Spleen (tissue), 11 donors: Measurements from ENCODE around the gene KCTD3. TPM values are rescaled to one million over a fixed set of nuclear protein-coding genes. Genes with fewer than 3 reads are reported as not detected.

Experiments
- DNase-seq: peaks from one replicate; pipeline ENCODE4 v3.0.0-alpha.2; 2020
- H3K27ac ChIP-seq, 8 donors: fragments of 200-600 bp; sonication (generic) in 7 of 8; 1 replicate in 4 of 8; 2 replicates in 4 of 8; pipeline versions ENCODE4 v1.5.0 to v1.8.0; 2016 to 2021; ENCODE audit warnings: inconsistent platforms in 4 of 8, mild to moderate bottlenecking in 4 of 8, moderate library complexity in 1 of 8
- H3K27me3 ChIP-seq, 7 donors: fragments of 200-600 bp; sonication (generic) in 6 of 7; replicated peaks in 1 of 7; 1 replicate in 4 of 7; 2 replicates in 3 of 7; pipeline versions ENCODE4 v1.5.0 to v1.8.0; 2016 to 2021; ENCODE audit warnings: inconsistent platforms in 3 of 7, mild to moderate bottlenecking in 1 of 7
- H3K36me3 ChIP-seq, 6 donors: fragments of 200-600 bp; sonication (generic) in 5 of 6; 1 replicate in 4 of 6; 2 replicates in 2 of 6; pipeline versions ENCODE4 v1.5.0 to v1.8.0; 2016 to 2021; ENCODE audit warnings: inconsistent platforms in 2 of 6
- H3K4me1 ChIP-seq, 6 donors: fragments of 200-600 bp; sonication (generic) in 5 of 6; 1 replicate in 3 of 6; 2 replicates in 3 of 6; pipeline versions ENCODE4 v1.5.0 to v1.8.0; 2016 to 2021; ENCODE audit warnings: inconsistent platforms in 3 of 6
- H3K4me3 ChIP-seq, 8 donors: fragments of 200-600 bp; sonication (generic) in 7 of 8; 1 replicate in 4 of 8; 2 replicates in 4 of 8; pipeline versions ENCODE4 v1.5.0 to v1.8.0; 2016 to 2021; ENCODE audit warnings: inconsistent platforms in 4 of 8, mild to moderate bottlenecking in 4 of 8, moderate library complexity in 2 of 8
- H3K9me3 ChIP-seq, 8 donors: fragments of 200-600 bp; sonication (generic) in 7 of 8; 1 replicate in 4 of 8; 2 replicates in 4 of 8; pipeline versions ENCODE4 v1.5.0 to v1.8.0; 2016 to 2021; ENCODE audit warnings: inconsistent platforms in 4 of 8
- CTCF ChIP-seq, 11 experiments: fragments of 200-600 bp in 7 of 11; fragments of 450-650 bp in 4 of 11; sonication (generic) in 4 of 11; IDR thresholded peaks in 8 of 11; conservative IDR thresholded peaks in 3 of 11; 1 replicate in 7 of 11; 2 replicates in 4 of 11; pipeline versions ENCODE4 v1.4.0 to v1.8.0; 2016 to 2021; ENCODE audit warnings: antibody characterized with exemption in 11 of 11, inconsistent platforms in 4 of 11, mild to moderate bottlenecking in 1 of 11
- POLR2A ChIP-seq, 3 donors: fragments of 450-650 bp; IDR thresholded peaks; one replicate each; pipeline ENCODE4 v1.5.1; 2017; ENCODE audit warnings: antibody characterized with exemption in 3 of 3, mild to moderate bottlenecking in 1 of 3
- POLR2AphosphoS5 ChIP-seq, 3 donors: sonication (generic); formaldehyde crosslinking; IDR thresholded peaks; one replicate each; pipeline ENCODE4 v1.5.1; 2017; ENCODE audit warnings: antibody characterized with exemption in 3 of 3
- WGBS, 5 donors: extraction: QIAGEN DNeasy Blood & Tissue Kit in 3 of 5; methylation state at CpG; one replicate each; pipeline versions ENCODE4 v1.1.5 to v1.1.7; 2013 to 2018; 5-methylcytosine and 5-hydroxymethylcytosine counted together
- intact Hi-C: fragments of 100-400 bp; cut with DNase I; formaldehyde crosslinking; loops from one replicate; pipeline ENCODE4 v1.15.0; 2023; ENCODE audit warnings: low total_unique reads
- polyA plus RNA-seq, 3 donors: library from polyadenylated mRNA; stranded (reverse); fragments of 200-250 nt; gene quantifications; one replicate each; pipeline ENCODE4 v1.2.1, GENCODE V29; 2013
- total RNA-seq, 7 donors: library from RNA; depleted of rRNA in 3 of 7; stranded (reverse); fragments of >200 nt in 3 of 7; fragmentation: NEBNext Ultra II Directional in 4 of 7; extraction: Animal tissue kit (Norgen Biotek cat#: 25700) in 4 of 7; gene quantifications; one replicate each; pipeline versions ENCODE4 v1.1.0 to v1.2.1, GENCODE V29; 2016 to 2021
- donor health status: healthy with polysubstance abuse.
- donor health status: DM: no; HTN: no; CAD: no; lungs with moderate emphysema.
- donor health status: DM: no; HTN: no; CAD: no.
- donor health status: Bipolar disorder and iron deficiency.
- donor health status: healthy.
- donor health status: DM: no; HTN: no; CAD: no.
- donor health status: DM: yes; HTN: yes; CAD: no.

KCTD3 gene
- total and polyA plus RNA-seq, 10 donors = 7.6 to 33.0 (median 21.3) TPM

GRCh38 chr1:215647738-215648137 lies 80.6 kb downstream of the KCTD3 start:
- H3K36me3 ChIP-seq = no peaks in the 10 kb centered on the region
- H3K27me3 ChIP-seq = no peaks in the 10 kb centered on the region
- TF ChIP-seq POLR2AphosphoS5 (IDR thresholded peaks at IDR 0.05) = no peak
- TF ChIP-seq CTCF (IDR thresholded peaks at IDR 0.05 in 8 of 11, conservative IDR thresholded peaks at IDR 0.05 in 3 of 11) = no peak
- TF ChIP-seq POLR2A (IDR thresholded peaks at IDR 0.05) = no peak
- no peak for DNase-seq
- H3K4me3 ChIP-seq = no peak overlapping the region
- intact Hi-C loops = no loop called here
- WGBS, 5 donors = 72 to 79% (median 74%) methylated on average over 3 of the region's 3 CpGs
- H3K9me3 ChIP-seq = no peaks in the 10 kb centered on the region
- H3K27ac ChIP-seq = no peak overlapping the region
- H3K4me1 ChIP-seq = no peaks in the 10 kb centered on the region

GRCh38 chr1:215648957-215649356 lies 81.9 kb downstream of the KCTD3 start:
- Histone ChIP-seq H3K27ac (no peak overlapping the region), H3K4me3 (no peak overlapping the region), H3K9me3 (no peaks in the 10 kb centered on the region), H3K27me3 (no peaks in the 10 kb centered on the region), H3K36me3 (no peaks in the 10 kb centered on the region), H3K4me1 (no peaks in the 10 kb centered on the region)
- 89 to 94% (median 91%) methylated on average over 4 of the region's 4 CpGs for WGBS, 5 donors
- no peak for TF ChIP-seq POLR2A (IDR thresholded peaks at IDR 0.05)
- TF ChIP-seq POLR2AphosphoS5 (IDR thresholded peaks at IDR 0.05) = no peak
- TF ChIP-seq CTCF (IDR thresholded peaks at IDR 0.05 in 8 of 11, conservative IDR thresholded peaks at IDR 0.05 in 3 of 11) = no peak
- no peak for DNase-seq
- intact Hi-C loops = no loop called here

- intact Hi-C loops = no loop called here
- DNase-seq = no peak
- Histone ChIP-seq H3K4me1 (no peaks in the 10 kb centered on the region), H3K9me3 (no peaks in the 10 kb centered on the region), H3K36me3 (no peaks in the 10 kb centered on the region), H3K27me3 (no peaks in the 10 kb centered on the region), H3K27ac (no peak overlapping the region), H3K4me3 (no peak overlapping the region)
- TF ChIP-seq CTCF (IDR thresholded peaks at IDR 0.05 in 8 of 11, conservative IDR thresholded peaks at IDR 0.05 in 3 of 11) = no peak
- no peak for TF ChIP-seq POLR2A (IDR thresholded peaks at IDR 0.05)
- TF ChIP-seq POLR2AphosphoS5 (IDR thresholded peaks at IDR 0.05) = no peak
- 52 to 67% (median 58%) methylated on average over 9 of the region's 9 CpGs for WGBS, 5 donors
These were observed 83.5 kb downstream of the KCTD3 start for GRCh38 chr1:215650446-215651149.

GRCh38 chr1:215651867-215652266 lies 84.8 kb downstream of the KCTD3 start:
- Histone ChIP-seq H3K27ac (no peak overlapping the region), H3K27me3 (no peaks in the 10 kb centered on the region), H3K9me3 (no peaks in the 10 kb centered on the region), H3K36me3 (no peaks in the 10 kb centered on the region), H3K4me3 (no peak overlapping the region), H3K4me1 (no peaks in the 10 kb centered on the region)
- intact Hi-C loops = no loop called here
- 50 to 67% (median 59%) methylated on average over 3 of the region's 3 CpGs for WGBS, 5 donors
- DNase-seq = no peak
- TF ChIP-seq POLR2AphosphoS5 (IDR thresholded peaks at IDR 0.05) (no peak), POLR2A (IDR thresholded peaks at IDR 0.05) (no peak), CTCF (IDR thresholded peaks at IDR 0.05 in 8 of 11, conservative IDR thresholded peaks at IDR 0.05 in 3 of 11) (no peak)
